ENCODE results near the gene RBPJ.

GRCh38 chr4:26433556-26433955, 112.7 kb downstream of the RBPJ start:
- TF ChIP-seq, protein P1, sequence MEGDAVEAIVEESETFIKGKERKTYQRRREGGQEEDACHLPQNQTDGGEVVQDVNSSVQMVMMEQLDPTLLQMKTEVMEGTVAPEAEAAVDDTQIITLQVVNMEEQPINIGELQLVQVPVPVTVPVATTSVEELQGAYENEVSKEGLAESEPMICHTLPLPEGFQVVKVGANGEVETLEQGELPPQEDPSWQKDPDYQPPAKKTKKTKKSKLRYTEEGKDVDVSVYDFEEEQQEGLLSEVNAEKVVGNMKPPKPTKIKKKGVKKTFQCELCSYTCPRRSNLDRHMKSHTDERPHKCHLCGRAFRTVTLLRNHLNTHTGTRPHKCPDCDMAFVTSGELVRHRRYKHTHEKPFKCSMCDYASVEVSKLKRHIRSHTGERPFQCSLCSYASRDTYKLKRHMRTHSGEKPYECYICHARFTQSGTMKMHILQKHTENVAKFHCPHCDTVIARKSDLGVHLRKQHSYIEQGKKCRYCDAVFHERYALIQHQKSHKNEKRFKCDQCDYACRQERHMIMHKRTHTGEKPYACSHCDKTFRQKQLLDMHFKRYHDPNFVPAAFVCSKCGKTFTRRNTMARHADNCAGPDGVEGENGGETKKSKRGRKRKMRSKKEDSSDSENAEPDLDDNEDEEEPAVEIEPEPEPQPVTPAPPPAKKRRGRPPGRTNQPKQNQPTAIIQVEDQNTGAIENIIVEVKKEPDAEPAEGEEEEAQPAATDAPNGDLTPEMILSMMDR (IDR thresholded peaks at IDR 0.05) = no peak
- TF ChIP-seq POLR2A (IDR thresholded peaks at IDR 0.05) = no peak

Measured in esophagus squamous epithelium (tissue), 4 donors.